NB4 (cell line): Measurements from ENCODE around the gene SDR42E2.

Experiments
- CTCF ChIP-seq: IDR thresholded peaks from one replicate; pipeline ENCODE4 v1.5.1; 2012; ENCODE audit warnings: low read depth, low read length
- MYC ChIP-seq: IDR thresholded peaks from 2 replicates; pipeline ENCODE4 v1.6.1; 2011; ENCODE audit warnings: low read depth, low read length
- POLR2A ChIP-seq: IDR thresholded peaks from 2 replicates; pipeline ENCODE4 v1.6.1; 2011; ENCODE audit warnings: mild to moderate bottlenecking; ENCODE audit not compliant: insufficient read length; ENCODE audit errors: extremely low read depth

- TF ChIP-seq CTCF: no peak
- TF ChIP-seq POLR2A: no peak
- TF ChIP-seq MYC: no peak
Measured at GRCh38 chr16:22220714-22221113, 58.4 kb downstream of the SDR42E2 start.
